Stomach (tissue), 4 donors: ENCODE results near the gene CFAP68.

Experiments used
- CTCF ChIP-seq, 7 experiments: fragments of 450-650 bp in 4 of 7; fragments of 200-600 bp in 3 of 7; sonication (generic) in 3 of 7; IDR thresholded peaks; one replicate each; pipeline ENCODE4 v1.5.1; 2016 to 2019; ENCODE audit warnings: antibody characterized with exemption in 7 of 7, control low read depth in 2 of 7, mild to moderate bottlenecking in 1 of 7
- EP300 ChIP-seq: sonication (generic); formaldehyde crosslinking; IDR thresholded peaks from one replicate; pipeline ENCODE4 v1.6.1; 2017; ENCODE audit warnings: antibody characterized with exemption
- POLR2A ChIP-seq, 4 donors: fragments of 450-650 bp; IDR thresholded peaks; one replicate each; pipeline ENCODE4 v1.6.1; 2016; ENCODE audit warnings: antibody characterized with exemption in 4 of 4, control low read depth in 2 of 4, mild to moderate bottlenecking in 1 of 4, moderate library complexity in 1 of 4
- POLR2AphosphoS5 ChIP-seq, 3 donors: sonication (generic); formaldehyde crosslinking; IDR thresholded peaks; one replicate each; pipeline ENCODE4 v1.6.1; 2016; ENCODE audit warnings: antibody characterized with exemption in 3 of 3

DNA sequence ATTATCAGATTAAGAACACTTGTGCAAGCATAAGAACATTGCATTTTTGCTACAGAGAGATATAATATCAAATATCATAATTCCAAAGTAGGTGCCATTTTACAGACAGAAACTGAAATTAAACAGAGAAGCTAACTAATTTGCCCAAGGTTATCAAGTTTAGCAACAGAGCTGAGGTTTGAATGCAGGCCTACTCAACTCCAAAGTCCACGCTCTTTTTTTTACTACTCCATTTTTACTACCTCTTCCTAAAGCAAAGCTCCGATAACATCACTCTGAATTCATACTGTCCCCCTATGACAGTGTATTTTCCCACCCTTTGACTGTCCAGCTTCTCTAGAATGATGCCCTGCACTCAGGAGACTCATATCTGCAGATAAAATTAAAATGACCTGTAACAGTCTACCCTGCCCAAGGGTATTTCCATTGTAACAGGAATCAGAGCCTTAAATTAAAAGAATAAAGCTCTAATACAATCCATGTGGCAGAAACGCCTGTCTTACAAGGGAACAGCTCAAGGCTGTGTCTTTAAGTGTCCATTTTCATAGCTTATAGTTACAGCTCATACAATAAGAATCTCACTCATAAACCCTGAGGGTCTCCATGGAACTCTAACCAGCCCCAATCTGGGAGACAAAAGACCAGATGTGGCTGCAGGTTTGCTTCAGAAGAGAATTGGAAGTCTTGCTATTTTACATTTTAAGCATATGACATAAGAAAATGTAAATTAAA lies 44.7 kb upstream of the CFAP68 start:
- TF ChIP-seq CTCF (IDR thresholded peaks at IDR 0.05) (no peak), POLR2A (IDR thresholded peaks at IDR 0.05) (no peak), EP300 (no peak), POLR2AphosphoS5 (IDR thresholded peaks at IDR 0.05) (no peak)
